Common myeloid progenitor, CD34-positive (primary cell): ENCODE results near the gene CAMK1D. TPM values are rescaled to one million over a fixed set of nuclear protein-coding genes. Genes with fewer than 3 reads are reported as not detected.
"Not testable (repeated sequence)": the region's sequence is repeated elsewhere in the genome, so short reads cannot be mapped to it uniquely, and the experiment has no call there.

Experiments used
- CTCF ChIA-PET: fragments of 350-600 bp; sonication (Branson Sonifier 250); formaldehyde crosslinking; loops from one replicate; lab custom pipeline; 2021; ENCODE audit warnings: antibody characterized with exemption; lab: Charles Lee
- POLR2A ChIA-PET: fragments of 350-600 bp; sonication (Branson Sonifier 250); formaldehyde crosslinking; loops from one replicate; lab custom pipeline; 2021; ENCODE audit warnings: antibody characterized with exemption; lab: Charles Lee
- DNase-seq, 3 donors: peaks; one replicate each; pipeline versions ENCODE4 v3.0.0 to v3.0.0-alpha.2; 2013
- H3K27ac ChIP-seq, 2 experiments: 1 replicate in 1 of 2; 2 replicates in 1 of 2; pipeline ENCODE4 v1.7.0; 2013; ENCODE audit warnings: inconsistent platforms in 2 of 2, low read length in 2 of 2, mild to moderate bottlenecking in 2 of 2, low read depth in 1 of 2, moderate library complexity in 1 of 2; ENCODE audit not compliant: severe bottlenecking in 2 of 2, insufficient read depth in 1 of 2, poor library complexity in 1 of 2
- H3K27me3 ChIP-seq, 5 experiments: replicated peaks in 2 of 5; 1 replicate in 3 of 5; 2 replicates in 2 of 5; pipeline versions ENCODE4 v1.6.1 to v1.7.0; 2013; ENCODE audit warnings: low read length in 4 of 5, mild to moderate bottlenecking in 2 of 5, moderate library complexity in 2 of 5, inconsistent platforms in 1 of 5; ENCODE audit not compliant: insufficient read depth in 5 of 5, control insufficient read depth in 4 of 5
- H3K36me3 ChIP-seq, 4 experiments: 1 replicate in 2 of 4; 2 replicates in 2 of 4; pipeline versions ENCODE4 v1.6.1 to v1.7.0; 2013; ENCODE audit warnings: low read length in 3 of 4, control low read depth in 1 of 4, mild to moderate bottlenecking in 1 of 4; ENCODE audit not compliant: control insufficient read depth in 4 of 4, insufficient read depth in 4 of 4
- H3K4me1 ChIP-seq, 4 experiments: 1 replicate in 3 of 4; 2 replicates in 1 of 4; pipeline versions ENCODE4 v1.6.1 to v1.7.1; 2013; ENCODE audit warnings: low read length in 3 of 4, mild to moderate bottlenecking in 3 of 4, control low read depth in 1 of 4, inconsistent platforms in 1 of 4, moderate library complexity in 1 of 4; ENCODE audit not compliant: control insufficient read depth in 4 of 4, insufficient read depth in 4 of 4; ENCODE audit errors: control extremely low read depth in 1 of 4
- H3K4me3 ChIP-seq, 7 experiments: 1 replicate in 4 of 7; 2 replicates in 3 of 7; pipeline versions ENCODE4 v1.5.1 to v1.7.0; 2013; ENCODE audit warnings: mild to moderate bottlenecking in 7 of 7, low read length in 6 of 7, moderate library complexity in 6 of 7, inconsistent platforms in 2 of 7, low read depth in 2 of 7, control low read depth in 1 of 7; ENCODE audit not compliant: insufficient read depth in 4 of 7, control insufficient read depth in 1 of 7; ENCODE audit errors: extremely low read depth in 1 of 7
- H3K9me3 ChIP-seq, 5 experiments: 1 replicate in 4 of 5; 2 replicates in 1 of 5; pipeline versions ENCODE4 v1.6.1 to v1.7.1; 2013; ENCODE audit warnings: low read length in 4 of 5, mild to moderate bottlenecking in 2 of 5, inconsistent platforms in 1 of 5, low read depth in 1 of 5, moderate library complexity in 1 of 5; ENCODE audit not compliant: control insufficient read depth in 4 of 5, insufficient read depth in 2 of 5; ENCODE audit errors: control extremely low read depth in 1 of 5
- WGBS: methylation state at CpG from one replicate; pipeline ENCODE4 v1.1.5; 2013; ENCODE audit not compliant: insufficient coverage; 5-methylcytosine and 5-hydroxymethylcytosine counted together
- polyA plus RNA-seq: library from polyadenylated mRNA; unstranded; fragments of 120-200 nt; gene quantifications from one replicate; pipeline ENCODE4 v1.2.1, GENCODE V29; 2013

Gene CAMK1D
- 37.9 TPM for polyA plus RNA-seq

GRCh38 chr10:12348870-12349628 is at the start of gene CAMK1D:
Gene CAMK1D (plus strand): TSS chr10:12349547.
- 0% methylated on average over 37 of the region's 95 CpGs for WGBS
- H3K9me3 ChIP-seq: no peaks in the 10 kb centered on the region
- CTCF ChIA-PET: interaction anchor here (0.6 to 4.1 kb wide), 7 partner anchors 9 to 85 kb away, joined by 3 to 16 read pairs (median 4); no protein-coding TSS in a partner anchor

GRCh38 chr10:12301036-12301435 is 48.3 kb upstream of the CAMK1D start:
- H3K36me3 ChIP-seq, DNase-seq, H3K9me3 ChIP-seq, H3K4me3 ChIP-seq, H3K4me1 ChIP-seq, POLR2A ChIA-PET, H3K27me3 ChIP-seq, CTCF ChIA-PET, H3K27ac ChIP-seq: not testable (repeated sequence)
- 100% methylated on average over 1 of the region's 4 CpGs for WGBS

More at GRCh38 chr10:12348870-12349628, at the start of gene CAMK1D:
- Histone ChIP-seq H3K27ac (peak within 1 kb of the TSS; percentile 64 to 79), H3K4me1 (peaks cover 8 to 40% (median 35%) of the 10 kb centered on the region in 4 experiments), H3K27me3 (no peaks in the 10 kb centered on the region), H3K36me3 (no peaks in the 10 kb centered on the region), H3K4me3 (peak within 1 kb of the TSS; percentile 67 to 96 (median 80))
- peak; percentile 93 to 98 (median 97) for DNase-seq
- POLR2A ChIA-PET: interaction anchor here (0.6 to 2.1 kb wide), 7 partner anchors 12 to 134 kb away, joined by 3 to 17 read pairs (median 5); no protein-coding TSS in a partner anchor

- ChIA-PET POLR2A (no interaction called here), CTCF (interaction anchor here (1.4 kb wide), 2 partner anchors 12 to 36 kb away, joined by 4 to 7 read pairs; no protein-coding TSS in a partner anchor)
- WGBS: 100% methylated on average over 6 of the region's 6 CpGs
- Histone ChIP-seq H3K9me3 (no peaks in the 10 kb centered on the region), H3K27me3 (no peaks in the 10 kb centered on the region), H3K27ac (no peak overlapping the region), H3K4me3 (no peak overlapping the region), H3K36me3 (no peaks in the 10 kb centered on the region), H3K4me1 (peaks cover 0 to 4% (median 2%) of the 10 kb centered on the region in 4 experiments)
- no peak for DNase-seq
These were observed 41.3 kb upstream of the CAMK1D start for GRCh38 chr10:12308057-12308456.

- Histone ChIP-seq H3K27ac (no peak overlapping the region), H3K4me3 (no peak overlapping the region), H3K36me3 (no peaks in the 10 kb centered on the region), H3K4me1 (peaks cover 0 to 4% (median 2%) of the 10 kb centered on the region in 4 experiments), H3K9me3 (no peaks in the 10 kb centered on the region), H3K27me3 (no peaks in the 10 kb centered on the region)
- 72% methylated on average over 5 of the region's 8 CpGs for WGBS
- POLR2A ChIA-PET: no interaction called here
- CTCF ChIA-PET: interaction anchor here (1.0 to 1.4 kb wide), 2 partner anchors 35 to 46 kb away, joined by 3 to 4 read pairs; no protein-coding TSS in a partner anchor
- no peak for DNase-seq
These were observed 40.5 kb upstream of the CAMK1D start for GRCh38 chr10:12308736-12309375.

GRCh38 chr10:12309783-12310182 is 39.6 kb upstream of the CAMK1D start:
- CTCF ChIA-PET: interaction anchor here (1.0 kb wide), 1 partner anchor 47 kb away, joined by 3 read pairs; no protein-coding TSS in a partner anchor
- DNase-seq, H3K4me1 ChIP-seq, H3K9me3 ChIP-seq, H3K36me3 ChIP-seq, H3K27ac ChIP-seq, H3K4me3 ChIP-seq, POLR2A ChIA-PET, H3K27me3 ChIP-seq: not testable (repeated sequence)
- 94% methylated on average over 2 of the region's 5 CpGs for WGBS

- ChIA-PET POLR2A (no interaction called here), CTCF (no interaction called here)
- Histone ChIP-seq H3K36me3 (no peaks in the 10 kb centered on the region), H3K4me3 (no peak overlapping the region), H3K27ac (no peak overlapping the region), H3K4me1 (peaks cover 0 to 4% (median 0%) of the 10 kb centered on the region in 4 experiments), H3K9me3 (no peaks in the 10 kb centered on the region), H3K27me3 (no peaks in the 10 kb centered on the region)
- DNase-seq: no peak
- WGBS: 89% methylated on average over 5 of the region's 6 CpGs
These were observed 34.5 kb upstream of the CAMK1D start for GRCh38 chr10:12314836-12315235.
